Gastrocnemius medialis (tissue), 4 donors: ENCODE data around the gene KLF3. TPM values are rescaled to one million over a fixed set of nuclear protein-coding genes. Genes with fewer than 3 reads are reported as not detected.

Source experiments
- ATAC-seq, 2 donors: fragments of 150-250 bp; one replicate each; pipeline ENCODE4 v1.9.1; 2016
- DNase-seq, 2 donors: peaks; one replicate each; pipeline ENCODE4 v3.0.0-alpha.2; 2019
- H3K27ac ChIP-seq, 4 donors: fragments of 200-600 bp; sonication (generic); 1 replicate in 1 of 4; 2 replicates in 3 of 4; pipeline ENCODE4 v1.5.1; 2016 to 2018; ENCODE audit warnings: mild to moderate bottlenecking in 2 of 4, moderate library complexity in 1 of 4
- H3K27me3 ChIP-seq, 3 donors: fragments of 200-600 bp; sonication (generic) in 2 of 3; 1 replicate in 1 of 3; 2 replicates in 2 of 3; pipeline versions ENCODE4 v1.5.1 to v1.6.0; 2016 to 2019; ENCODE audit warnings: mild to moderate bottlenecking in 1 of 3, moderate library complexity in 1 of 3
- H3K36me3 ChIP-seq, 2 donors: fragments of 200-600 bp; sonication (generic) in 1 of 2; one replicate each; pipeline ENCODE4 v1.5.1; 2017 to 2018
- H3K4me1 ChIP-seq, 2 donors: fragments of 200-600 bp; sonication (generic) in 1 of 2; one replicate each; pipeline ENCODE4 v1.5.1; 2016 to 2017; ENCODE audit warnings: mild to moderate bottlenecking in 2 of 2
- H3K4me3 ChIP-seq, 4 donors: fragments of 200-600 bp; sonication (generic) in 3 of 4; 1 replicate in 1 of 4; 2 replicates in 3 of 4; pipeline ENCODE4 v1.5.1; 2016 to 2019; ENCODE audit warnings: mild to moderate bottlenecking in 2 of 4
- H3K9me3 ChIP-seq, 3 donors: fragments of 200-600 bp; sonication (generic) in 2 of 3; 1 replicate in 1 of 3; 2 replicates in 2 of 3; pipeline ENCODE4 v1.5.1; 2016 to 2019
- POLR2A ChIP-seq, 2 donors: fragments of 450-650 bp; IDR thresholded peaks; one replicate each; pipeline ENCODE4 v1.6.1; 2017; ENCODE audit warnings: antibody characterized with exemption in 2 of 2, mild to moderate bottlenecking in 2 of 2, moderate library complexity in 2 of 2
- in situ Hi-C, 4 donors: fragments of 200-750 bp; cut with MboI; loops; one replicate each; pipeline versions ENCODE4 v1.15.0 to v1.8.0; 2017; ENCODE audit warnings: low sequenced_read_pairs in 4 of 4
- intact Hi-C: fragments of 100-400 bp; cut with DNase I; formaldehyde crosslinking; loops from one replicate; pipeline ENCODE4 v1.15.1; 2023; ENCODE audit warnings: low total_unique reads
- total RNA-seq, 4 donors: library from RNA; depleted of rRNA; stranded (reverse); fragments of >200 nt; gene quantifications; one replicate each; pipeline versions ENCODE4 v1.1.0 to v1.2.3, GENCODE V29; 2016
- TF ChIP-seq, protein P1 (sequence below), 5 experiments: fragments of 450-650 bp in 3 of 5; fragments of 200-600 bp in 2 of 5; sonication (generic) in 2 of 5; IDR thresholded peaks in 4 of 5; conservative IDR thresholded peaks in 1 of 5; 1 replicate in 4 of 5; 2 replicates in 1 of 5; pipeline ENCODE4 v1.5.1; 2016 to 2019; ENCODE audit warnings: antibody characterized with exemption in 5 of 5, mild to moderate bottlenecking in 3 of 5, moderate library complexity in 3 of 5

KLF3 gene
- total RNA-seq, 4 donors from 2014 or later, result 12.7 to 26.5 (median 19.4) TPM

- in situ Hi-C loops, result no loop called here
- H3K27ac ChIP-seq, result peak overlapping the region; percentile 97 to 100 (median 98)
- intact Hi-C loops, result loop anchor here (1.0 to 10.0 kb wide), 6 partner anchors 91 to 1030 kb away; partner anchors contain the start of genes RELL1, TBC1D1 and UBE2K
Measured at GRCh38 chr4:38664706-38665401, 855 bp downstream of the KLF3 start.

DNA sequence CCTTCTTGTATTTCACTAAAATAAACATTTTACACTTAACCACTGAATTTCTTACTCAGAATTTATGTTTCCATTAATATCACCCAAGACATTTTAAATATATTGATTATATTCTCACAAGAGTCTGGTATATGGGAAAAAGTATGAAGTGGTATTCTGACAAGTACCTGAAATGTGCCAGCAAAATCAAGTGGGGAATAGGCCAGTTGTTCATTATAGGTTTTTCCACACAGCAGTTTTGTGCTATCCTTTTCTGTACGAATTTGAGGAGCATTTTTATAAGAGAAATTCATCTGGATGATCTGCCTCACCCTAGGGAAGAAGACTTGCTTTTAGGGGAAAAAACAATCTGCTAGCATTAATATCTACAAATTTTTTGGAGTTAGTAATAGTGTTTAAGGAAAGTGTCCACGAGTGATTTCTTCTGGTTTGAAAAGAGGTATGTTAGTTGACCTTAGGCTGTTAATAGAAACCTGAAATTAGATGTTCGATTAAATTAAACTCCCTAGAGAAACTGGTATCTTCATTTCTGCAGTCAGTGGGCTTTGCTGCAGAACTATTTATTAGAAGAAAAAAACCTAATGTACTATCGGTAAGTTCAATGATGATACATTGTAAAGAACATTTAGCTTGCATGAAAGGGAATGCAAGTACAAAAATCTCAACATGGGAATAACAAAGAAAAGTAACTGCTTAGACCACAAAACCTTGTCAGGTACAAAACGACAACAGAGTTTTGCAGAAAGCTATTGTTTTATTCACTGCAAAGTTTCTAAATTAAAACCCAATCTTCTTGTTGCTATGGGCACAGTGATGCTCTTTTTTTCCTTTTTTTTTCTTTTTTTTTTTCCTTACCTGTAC, 1.8 kb downstream of the KLF3 start:
- peak overlapping the region; percentile 94 to 99 (median 98) for H3K4me3 ChIP-seq
- intact Hi-C loops (loop anchor here (2.0 to 10.0 kb wide), 5 partner anchors 347 to 1029 kb away; partner anchors contain the start of genes RELL1, TBC1D1 and UBE2K), in situ Hi-C loops (no loop called here)
- H3K36me3 ChIP-seq, result no peaks in the 10 kb centered on the region
- TF ChIP-seq, protein P1, sequence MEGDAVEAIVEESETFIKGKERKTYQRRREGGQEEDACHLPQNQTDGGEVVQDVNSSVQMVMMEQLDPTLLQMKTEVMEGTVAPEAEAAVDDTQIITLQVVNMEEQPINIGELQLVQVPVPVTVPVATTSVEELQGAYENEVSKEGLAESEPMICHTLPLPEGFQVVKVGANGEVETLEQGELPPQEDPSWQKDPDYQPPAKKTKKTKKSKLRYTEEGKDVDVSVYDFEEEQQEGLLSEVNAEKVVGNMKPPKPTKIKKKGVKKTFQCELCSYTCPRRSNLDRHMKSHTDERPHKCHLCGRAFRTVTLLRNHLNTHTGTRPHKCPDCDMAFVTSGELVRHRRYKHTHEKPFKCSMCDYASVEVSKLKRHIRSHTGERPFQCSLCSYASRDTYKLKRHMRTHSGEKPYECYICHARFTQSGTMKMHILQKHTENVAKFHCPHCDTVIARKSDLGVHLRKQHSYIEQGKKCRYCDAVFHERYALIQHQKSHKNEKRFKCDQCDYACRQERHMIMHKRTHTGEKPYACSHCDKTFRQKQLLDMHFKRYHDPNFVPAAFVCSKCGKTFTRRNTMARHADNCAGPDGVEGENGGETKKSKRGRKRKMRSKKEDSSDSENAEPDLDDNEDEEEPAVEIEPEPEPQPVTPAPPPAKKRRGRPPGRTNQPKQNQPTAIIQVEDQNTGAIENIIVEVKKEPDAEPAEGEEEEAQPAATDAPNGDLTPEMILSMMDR (IDR thresholded peaks at IDR 0.05 in 4 of 5, conservative IDR thresholded peaks at IDR 0.05 in 1 of 5), result no peak
- TF ChIP-seq POLR2A (IDR thresholded peaks at IDR 0.05), result no peak
- H3K9me3 ChIP-seq, result no peaks in the 10 kb centered on the region
- H3K27me3 ChIP-seq, result no peaks in the 10 kb centered on the region
- H3K27ac ChIP-seq, result peak overlapping the region; percentile 97 to 100 (median 98)
- no peak for DNase-seq
- no peak for ATAC-seq
- peaks cover 52 to 59% of the 10 kb centered on the region in 2 donors for H3K4me1 ChIP-seq

More at GRCh38 chr4:38664706-38665401, 855 bp downstream of the KLF3 start:
- ATAC-seq, result peak; percentile 10 to 11
- Histone ChIP-seq H3K4me1 (peaks cover 43 to 50% of the 10 kb centered on the region in 2 donors), H3K27me3 (no peaks in the 10 kb centered on the region), H3K9me3 (no peaks in the 10 kb centered on the region), H3K36me3 (no peaks in the 10 kb centered on the region), H3K4me3 (peak overlapping the region; percentile 94 to 99 (median 98))
- TF ChIP-seq POLR2A (IDR thresholded peaks at IDR 0.05), result peak in 1 of 2 donors; percentile 24
- TF ChIP-seq, protein P1 (IDR thresholded peaks at IDR 0.05 in 4 of 5, conservative IDR thresholded peaks at IDR 0.05 in 1 of 5), result no peak
- DNase-seq, result peak; percentile 45 to 56

DNA sequence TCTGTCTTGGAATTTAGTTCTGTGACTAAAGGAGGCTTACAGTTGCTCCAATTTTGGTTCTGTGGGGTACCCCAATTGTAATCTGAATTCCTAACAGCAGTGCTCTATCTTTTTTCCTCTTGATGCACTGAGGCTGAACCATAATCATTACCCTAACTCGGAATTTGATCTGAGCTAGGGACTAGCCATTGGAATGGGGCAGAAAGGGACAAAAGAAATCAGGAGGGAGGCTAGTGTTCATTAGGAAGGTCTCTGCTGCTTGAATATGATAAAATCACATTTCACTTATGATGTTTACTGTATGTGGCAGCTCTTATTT, 2.7 kb downstream of the KLF3 start:
- ATAC-seq (no peak), DNase-seq (no peak)
- no peaks in the 10 kb centered on the region for H3K36me3 ChIP-seq
- H3K4me1 ChIP-seq, result peaks cover 60 to 69% of the 10 kb centered on the region in 2 donors
- peak overlapping the region; percentile 94 to 99 (median 98) for H3K4me3 ChIP-seq
- in situ Hi-C loops (no loop called here), intact Hi-C loops (loop anchor here (10.0 kb wide), 3 partner anchors 692 to 1028 kb away; partner anchors contain the start of genes RELL1 and UBE2K)
- no peaks in the 10 kb centered on the region for H3K9me3 ChIP-seq
- H3K27me3 ChIP-seq, result no peaks in the 10 kb centered on the region
- TF ChIP-seq POLR2A (IDR thresholded peaks at IDR 0.05), result no peak
- TF ChIP-seq, protein P1 (IDR thresholded peaks at IDR 0.05 in 4 of 5, conservative IDR thresholded peaks at IDR 0.05 in 1 of 5), result no peak
- peak overlapping the region; percentile 97 to 100 (median 98) for H3K27ac ChIP-seq

DNA sequence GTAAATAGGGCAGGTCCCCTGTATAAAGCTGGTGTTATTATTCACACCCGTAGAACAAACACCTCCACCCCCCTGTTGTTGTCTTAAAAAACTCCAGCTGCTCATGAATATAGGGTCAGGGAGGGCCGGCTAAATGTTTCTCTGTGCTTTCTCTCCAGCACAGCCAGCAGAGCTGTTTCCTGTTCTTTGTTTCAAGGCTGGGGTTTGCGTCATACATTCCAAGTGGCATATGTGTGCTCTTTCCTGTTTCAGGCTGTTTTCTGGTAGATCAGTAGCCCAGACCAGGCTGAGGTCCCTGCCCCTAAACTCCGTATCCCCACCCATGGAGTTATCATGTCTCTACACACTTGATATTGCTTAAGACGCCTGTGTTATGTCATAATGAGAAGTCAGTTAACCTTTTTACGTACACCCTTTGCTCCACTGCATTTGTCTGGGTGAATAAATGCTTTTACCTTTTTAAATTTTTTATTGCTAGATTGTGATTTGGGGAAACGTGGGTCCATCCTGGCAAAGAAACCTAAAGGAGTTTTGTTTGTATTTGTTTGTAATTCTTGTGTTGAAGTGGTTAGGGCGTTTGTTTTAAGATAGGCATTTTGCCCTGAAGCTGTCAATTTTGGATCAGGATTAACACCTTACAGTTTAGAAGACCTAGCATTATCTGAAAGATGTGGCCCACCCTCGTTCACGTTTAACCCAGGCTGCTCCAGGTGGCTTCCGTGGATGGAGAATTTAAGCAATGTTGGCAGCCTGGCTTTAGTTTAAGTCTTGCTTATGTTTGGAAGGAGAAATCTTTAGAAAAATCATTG, 3.3 kb downstream of the KLF3 start:
- Histone ChIP-seq H3K27me3 (no peaks in the 10 kb centered on the region), H3K27ac (peak overlapping the region; percentile 97 to 100 (median 98)), H3K4me3 (peak overlapping the region; percentile 94 to 99 (median 98)), H3K36me3 (no peaks in the 10 kb centered on the region), H3K4me1 (peaks cover 66 to 72% of the 10 kb centered on the region in 2 donors), H3K9me3 (no peaks in the 10 kb centered on the region)
- TF ChIP-seq, protein P1 (IDR thresholded peaks at IDR 0.05 in 4 of 5, conservative IDR thresholded peaks at IDR 0.05 in 1 of 5), result no peak
- peak; percentile 43 to 67 for TF ChIP-seq POLR2A (IDR thresholded peaks at IDR 0.05)
- DNase-seq (peak; percentile 71 to 80), ATAC-seq (peak; percentile 44 to 49)
- in situ Hi-C loops (no loop called here), intact Hi-C loops (loop anchor here (10.0 kb wide), 3 partner anchors 692 to 1028 kb away; partner anchors contain the start of genes RELL1 and UBE2K)
